GM12872 (cell line): Measurements from ENCODE around the gene OR1K1.
A peak's percentile ranks its signal among the peaks of the same experiment; 100 is the strongest.

Experiments
- CTCF ChIP-seq: IDR thresholded peaks from 3 replicates; pipeline ENCODE4 v1.5.1; 2011; ENCODE audit warnings: low read depth, mild to moderate bottlenecking, low read length, moderate library complexity; ENCODE audit not compliant: insufficient read depth

The OR1K1 gene

DNA sequence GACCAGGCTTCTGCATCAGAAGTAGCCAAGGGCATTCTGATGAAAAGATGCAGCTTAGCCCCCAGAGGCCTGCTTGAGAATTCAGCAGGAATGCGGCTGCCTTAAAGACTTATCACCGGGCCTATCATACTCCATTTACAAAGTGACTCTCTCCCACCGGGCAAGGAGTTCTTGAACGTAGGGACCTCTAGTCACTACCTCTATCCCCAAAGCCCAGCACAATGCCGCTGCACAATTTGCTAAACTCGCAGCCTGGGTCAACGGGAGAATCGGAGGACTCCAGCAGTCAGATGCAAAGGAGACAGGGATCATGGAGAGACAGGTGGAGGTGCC, 27.8 kb downstream of the OR1K1 start:
- TF ChIP-seq CTCF: no peak; the same call in 2 of the 3 replicates

DNA sequence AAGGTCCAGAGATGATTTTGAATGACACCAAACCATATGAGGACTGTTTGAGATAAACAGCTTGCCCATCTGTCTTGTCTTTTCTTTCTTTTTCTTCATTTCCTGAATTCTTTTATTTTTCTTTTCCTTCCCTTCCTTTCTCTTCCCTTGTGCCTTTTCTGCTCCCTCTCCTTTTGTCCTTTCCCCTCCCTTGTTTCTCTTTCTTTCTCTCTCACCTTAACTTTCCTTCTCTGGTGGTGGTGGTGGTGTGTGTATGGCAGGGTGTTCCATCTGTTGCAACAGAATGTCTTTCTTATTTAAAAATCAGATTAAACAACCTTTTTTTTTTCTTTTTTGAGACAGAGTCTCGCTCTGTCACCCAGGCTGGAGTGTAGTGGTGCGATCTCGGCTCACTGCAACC, 32.3 kb downstream of the OR1K1 start:
- TF ChIP-seq CTCF: no peak

DNA sequence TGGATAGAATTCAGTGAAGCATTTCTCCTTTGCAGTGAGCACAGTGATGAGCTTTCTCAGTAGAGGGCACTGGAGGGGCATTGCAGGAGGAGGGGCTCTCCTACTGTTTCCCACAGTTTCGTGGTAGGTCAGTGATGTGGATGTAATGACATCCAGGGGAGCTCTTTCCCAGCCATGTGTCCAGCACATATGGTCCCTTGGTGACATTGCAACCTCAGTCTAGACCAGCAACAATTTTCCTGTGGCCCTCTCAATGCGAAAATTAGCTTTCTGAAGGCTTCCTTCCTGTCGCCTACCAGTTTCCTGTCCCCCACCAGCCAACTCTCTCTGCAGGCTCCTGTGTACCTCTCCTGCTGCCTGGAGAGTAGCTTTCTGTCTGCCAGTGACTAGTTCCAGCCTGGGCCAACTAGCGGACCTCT, 35.4 kb downstream of the OR1K1 start:
- TF ChIP-seq CTCF: 0 out of 3 replicates have a peak, but pooled peaks have one; percentile 31

DNA sequence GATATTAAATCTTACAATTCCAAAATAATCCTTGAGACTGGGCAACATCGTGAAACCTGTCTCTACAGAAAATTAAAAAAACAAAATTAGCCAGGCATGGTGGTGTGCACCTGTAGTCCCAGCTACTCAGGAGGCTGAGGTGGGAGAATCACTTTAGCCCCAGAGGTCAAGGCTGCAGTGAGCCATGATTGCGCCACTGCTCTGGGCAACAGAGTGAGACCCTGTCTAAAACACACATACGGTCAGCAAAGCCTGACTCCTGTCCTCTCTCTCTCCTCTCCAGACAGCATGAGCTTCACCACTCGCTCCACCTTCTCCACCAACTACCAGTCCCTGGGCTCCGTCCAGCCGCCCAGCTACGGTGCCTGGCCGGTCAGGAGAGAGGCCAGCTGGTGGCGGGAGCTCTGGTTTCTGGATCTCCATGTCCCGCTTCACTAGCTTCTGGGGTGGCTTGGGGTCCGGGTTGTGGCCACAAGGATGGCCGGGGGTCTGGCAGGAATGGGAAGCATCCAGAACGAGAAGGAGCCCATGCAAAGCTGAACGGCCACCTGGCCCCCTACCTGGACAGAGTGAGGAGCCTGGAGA, 37.4 kb downstream of the OR1K1 start:
- TF ChIP-seq CTCF: no peak

DNA sequence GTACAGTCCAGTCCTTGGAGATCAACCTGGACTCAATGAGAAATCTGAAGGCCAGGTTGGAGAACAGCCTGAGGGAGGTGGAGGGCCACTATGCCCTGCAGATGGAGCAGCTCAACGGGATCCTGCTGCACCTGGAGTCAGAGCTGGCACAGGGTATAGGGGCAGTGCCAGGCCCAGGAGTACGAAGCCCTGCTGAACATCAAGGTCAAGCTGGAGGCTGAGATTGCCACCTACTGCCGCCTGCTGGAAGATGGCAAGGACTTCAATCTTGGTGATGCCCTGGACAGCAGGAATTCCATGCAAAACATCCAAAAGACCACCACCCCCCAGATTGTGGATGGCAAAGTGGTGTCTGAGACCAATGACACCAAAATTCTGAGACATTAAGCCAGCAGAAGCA, 38.5 kb downstream of the OR1K1 start:
- TF ChIP-seq CTCF: 0 out of 3 replicates have a peak, but pooled peaks have one; percentile 22

DNA sequence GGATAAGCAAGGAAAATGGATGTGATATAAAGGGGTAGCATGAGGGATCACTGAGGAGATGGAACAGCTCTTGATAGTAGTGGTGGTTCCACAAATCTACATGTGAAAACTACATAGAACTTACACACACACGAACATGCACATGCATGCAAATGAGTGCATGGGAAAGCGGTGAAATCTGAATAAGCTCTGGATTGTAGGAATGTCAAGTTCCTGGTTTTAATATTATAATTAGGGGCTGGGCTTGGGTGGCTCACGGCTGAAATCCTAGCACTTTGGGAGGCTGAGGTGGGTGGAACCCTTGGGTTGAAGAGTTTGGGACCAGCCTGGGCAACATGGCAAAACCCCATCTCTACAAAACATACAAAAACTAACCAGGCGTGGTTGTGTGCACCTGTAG, 41.6 kb downstream of the OR1K1 start:
- TF ChIP-seq CTCF: no peak

DNA sequence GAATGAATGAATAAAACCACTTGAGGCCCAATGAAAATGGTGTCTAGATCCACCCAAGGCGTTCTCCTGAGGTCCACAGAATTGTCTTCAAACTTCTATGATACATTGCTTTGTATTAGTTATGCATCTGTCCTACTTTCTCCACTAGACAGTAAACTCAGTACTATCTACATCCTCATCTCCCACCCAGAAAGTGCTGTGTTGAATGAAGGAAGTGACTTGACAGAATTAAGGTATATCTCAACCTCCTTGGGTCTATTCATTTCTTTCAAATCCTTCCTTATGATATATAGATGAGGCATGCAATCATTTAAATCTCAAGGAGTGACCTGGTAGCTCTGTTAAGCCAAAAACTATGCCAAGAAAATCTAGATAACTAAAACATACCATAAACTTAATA, 44.2 kb downstream of the OR1K1 start:
- no peak for TF ChIP-seq CTCF
